ENCODE measurements around the gene ATXN7L3.
"Not testable (repeated sequence)": the region's sequence is repeated elsewhere in the genome, so short reads cannot be mapped to it uniquely, and the experiment has no call there.

Gene ATXN7L3, protein sequence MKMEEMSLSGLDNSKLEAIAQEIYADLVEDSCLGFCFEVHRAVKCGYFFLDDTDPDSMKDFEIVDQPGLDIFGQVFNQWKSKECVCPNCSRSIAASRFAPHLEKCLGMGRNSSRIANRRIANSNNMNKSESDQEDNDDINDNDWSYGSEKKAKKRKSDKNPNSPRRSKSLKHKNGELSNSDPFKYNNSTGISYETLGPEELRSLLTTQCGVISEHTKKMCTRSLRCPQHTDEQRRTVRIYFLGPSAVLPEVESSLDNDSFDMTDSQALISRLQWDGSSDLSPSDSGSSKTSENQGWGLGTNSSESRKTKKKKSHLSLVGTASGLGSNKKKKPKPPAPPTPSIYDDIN

GRCh38 chr17:44199553-44200477, at the start of gene ATXN7L3:
Gene ATXN7L3, minus strand, starts transcription at chr17:44199884. Its CDS starts 1,814 bp downstream, at chr17:44198070.
- peak; percentile 99 to 100 (median 99) for DNase-seq (ENCODE audit: low read depth in 3 of 3)

DNA sequence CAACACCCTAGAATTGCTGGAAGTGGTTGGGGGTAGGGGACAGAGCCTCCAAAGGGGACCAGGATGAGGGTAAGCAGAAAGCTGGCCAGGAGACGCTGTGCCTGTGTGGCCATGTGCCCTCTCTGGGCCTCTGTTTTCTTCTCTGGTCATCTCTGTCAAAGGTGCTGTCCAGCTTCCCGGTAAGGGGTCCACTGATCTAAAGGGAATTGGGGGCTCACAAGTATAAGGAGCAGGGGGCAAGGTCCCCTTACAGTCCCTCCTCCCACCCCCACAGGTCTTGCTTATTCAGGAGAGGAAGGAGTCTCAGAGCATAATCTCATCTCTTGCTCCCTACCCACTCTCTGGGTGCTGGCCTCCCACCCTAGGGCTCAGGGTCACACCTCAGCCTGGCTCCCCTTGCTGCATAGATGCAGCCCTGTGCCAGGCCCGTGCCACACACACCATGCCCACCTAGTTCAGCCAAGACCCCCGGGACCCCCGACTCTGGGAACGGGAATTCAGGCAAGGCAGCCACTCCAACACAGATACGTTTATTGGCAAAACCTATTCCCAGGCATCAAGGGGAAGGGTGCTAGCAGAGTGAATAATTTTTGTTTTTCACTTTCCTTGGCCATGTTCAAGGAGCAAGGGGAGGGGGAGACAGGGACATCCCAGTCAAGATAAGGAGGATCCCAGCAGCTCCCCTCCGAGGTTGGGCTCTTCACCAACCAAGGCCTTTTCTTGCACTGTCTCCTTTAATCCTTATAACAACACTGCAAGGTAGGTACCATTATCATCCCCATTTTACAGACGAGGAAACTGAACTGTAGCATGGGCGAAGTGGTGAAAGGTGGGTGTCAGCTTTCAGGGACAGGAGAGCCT, 48.4 kb upstream of the ATXN7L3 start:
- no peak for DNase-seq (ENCODE audit: low read depth in 3 of 3)

DNA sequence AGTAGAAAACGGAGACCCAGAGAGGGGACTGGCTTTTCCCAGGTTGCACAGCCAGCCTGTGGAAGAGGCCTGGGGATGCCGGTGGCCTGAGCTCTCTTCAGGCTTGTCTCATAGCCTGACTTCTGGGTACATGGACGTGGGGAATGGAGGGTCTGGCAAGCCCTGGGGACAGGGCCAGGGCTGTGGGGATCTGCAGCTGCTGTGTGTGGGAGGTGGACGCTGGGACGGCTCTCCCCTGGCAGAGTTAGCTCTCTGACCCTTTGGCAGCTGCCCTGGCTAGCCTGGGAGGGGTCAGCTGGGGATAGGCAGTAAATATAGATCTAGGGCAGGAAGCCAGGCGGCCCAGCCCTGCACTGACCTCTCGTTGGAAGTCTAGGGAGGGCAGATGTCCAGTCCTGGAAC, 47.8 kb upstream of the ATXN7L3 start:
- no peak for DNase-seq (ENCODE audit: low read depth in 3 of 3)

DNA sequence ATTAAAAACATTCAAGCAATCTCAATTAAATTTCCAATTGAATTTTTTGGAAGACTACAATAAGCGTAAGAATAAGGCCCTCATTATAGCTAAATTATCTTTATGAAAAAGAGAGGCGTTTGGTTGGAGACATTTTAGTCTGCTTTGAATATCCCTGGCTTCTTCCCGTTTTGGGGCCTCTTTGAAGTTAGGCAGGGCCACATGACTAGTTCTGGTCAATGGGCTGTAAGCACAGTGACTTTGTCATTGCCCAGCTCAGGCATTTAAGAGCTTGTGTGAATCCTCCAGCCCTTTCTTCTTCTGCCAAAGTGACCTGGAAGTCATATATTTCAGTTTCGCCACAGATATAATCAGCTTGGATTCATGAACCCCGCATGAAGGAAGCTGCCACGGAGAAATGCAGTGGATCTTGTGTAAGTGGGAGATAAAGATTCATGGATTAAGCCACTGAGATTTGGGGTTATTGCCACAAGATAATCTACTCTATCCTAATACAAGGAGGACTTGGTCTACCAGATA, 41.5 kb upstream of the ATXN7L3 start:
- no peak for DNase-seq (ENCODE audit: low read depth in 3 of 3)

DNA sequence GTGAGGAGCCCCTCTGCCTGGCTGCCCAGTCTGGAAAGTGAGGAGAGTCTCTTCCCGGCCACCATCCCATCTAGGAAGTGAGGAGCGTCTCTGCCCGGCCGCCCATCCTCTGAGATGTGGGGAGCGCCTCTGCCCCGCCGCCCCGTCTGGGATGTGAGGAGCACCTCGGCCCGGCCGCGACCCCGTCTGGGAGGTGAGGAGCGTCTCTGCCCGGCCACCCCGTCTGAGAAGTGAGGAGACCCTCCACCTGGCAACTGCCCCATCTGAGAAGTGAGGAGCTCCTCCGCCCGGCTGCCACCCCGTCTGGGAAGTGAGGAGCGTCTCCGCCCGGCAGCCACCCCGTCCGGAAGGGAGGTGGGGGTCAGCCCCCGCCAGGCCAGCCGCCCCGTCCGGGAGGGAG, 38.2 kb upstream of the ATXN7L3 start:
- DNase-seq (ENCODE audit: low read depth in 3 of 3), result not testable (repeated sequence)

DNA sequence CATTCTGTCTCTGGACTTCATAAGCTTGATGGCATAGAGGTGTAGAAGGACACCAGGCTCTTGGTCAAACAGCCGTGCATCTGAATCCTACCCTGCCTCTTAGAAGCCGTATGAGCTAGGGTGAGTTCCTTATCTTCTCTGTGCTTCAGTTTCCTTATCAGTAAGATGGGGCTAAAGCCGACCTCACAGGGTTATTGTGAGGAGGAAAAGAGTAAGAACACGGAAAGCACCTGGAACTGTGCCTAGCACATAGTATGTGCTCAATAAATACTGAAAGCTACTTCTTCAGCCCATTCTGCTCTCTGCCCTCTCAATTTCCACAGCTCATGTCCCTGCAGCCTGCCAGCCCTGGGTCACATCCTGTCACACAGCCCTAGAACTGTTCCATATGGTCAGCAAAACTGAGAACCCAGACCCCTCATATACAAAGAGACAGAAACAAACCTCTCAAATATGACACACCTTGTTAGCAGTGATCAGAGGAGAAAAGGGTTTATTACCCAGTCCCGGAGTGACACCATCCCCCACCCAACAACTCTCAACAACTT, 36.8 kb upstream of the ATXN7L3 start:
- no peak for DNase-seq (ENCODE audit: low read depth in 3 of 3)

DNA sequence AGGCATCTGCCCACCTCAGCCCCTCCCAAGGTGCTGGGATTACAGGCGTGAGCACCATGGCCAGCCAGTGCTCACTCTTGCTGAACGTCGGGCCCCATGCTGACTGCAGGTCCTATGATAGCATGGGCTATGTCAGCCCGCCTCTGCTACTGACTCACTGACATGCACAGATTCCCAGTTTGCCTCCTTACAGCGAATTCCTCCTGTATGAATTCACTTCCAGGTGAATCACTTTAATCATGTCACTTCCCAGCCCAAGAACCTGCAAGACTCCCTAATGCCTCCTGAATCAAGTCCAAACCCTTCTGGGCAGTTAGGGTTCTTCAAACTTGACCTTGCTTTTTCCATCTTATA, 35.9 kb upstream of the ATXN7L3 start:
- no peak for DNase-seq (ENCODE audit: low read depth in 3 of 3)

DNA sequence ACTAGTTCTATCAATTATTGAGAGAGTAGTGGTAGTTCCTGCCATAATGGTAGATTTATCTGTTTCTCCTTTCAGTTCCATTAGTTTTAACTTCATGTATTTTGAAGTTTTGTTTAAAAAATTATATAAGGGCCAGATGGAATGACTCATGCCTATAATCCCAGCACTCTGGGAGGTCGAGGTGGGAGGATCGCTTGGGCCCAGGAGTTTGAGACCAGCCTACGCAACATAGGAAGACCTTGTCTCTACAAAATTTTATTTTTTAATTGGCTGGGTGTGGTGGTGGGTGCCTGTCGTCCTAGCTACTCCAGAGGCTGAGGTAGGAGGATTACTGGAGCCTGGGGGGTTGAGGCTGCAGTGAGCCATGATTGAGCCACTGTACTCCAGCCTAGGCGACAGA, 33.9 kb upstream of the ATXN7L3 start:
- no peak for DNase-seq (ENCODE audit: low read depth in 3 of 3)

- no peak for DNase-seq (ENCODE audit: low read depth in 3 of 3)
Observed at GRCh38 chr17:44232061-44232460, 32.4 kb upstream of the ATXN7L3 start.

GRCh38 chr17:44230140-44230539, 30.5 kb upstream of the ATXN7L3 start:
- no peak for DNase-seq (ENCODE audit: low read depth in 3 of 3)

DNA sequence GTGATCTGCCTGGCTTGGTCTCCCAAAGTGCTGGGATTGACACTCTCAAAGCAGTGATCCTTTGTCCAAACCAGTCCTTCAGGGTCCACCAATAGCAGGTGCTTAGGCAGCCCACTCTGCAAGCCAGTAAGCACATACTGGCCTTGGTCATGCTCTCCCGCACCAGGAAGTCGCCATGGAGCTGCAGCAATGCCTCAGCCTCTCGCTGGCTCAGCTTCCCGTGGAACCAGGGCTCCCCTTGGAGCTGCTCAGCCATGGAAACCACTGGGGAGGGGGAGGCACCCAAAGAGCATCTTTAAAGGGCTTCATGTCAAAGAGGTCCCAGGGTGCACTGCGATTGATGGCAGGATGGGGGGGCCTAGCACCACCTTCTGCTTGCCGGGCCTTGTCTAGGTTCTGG, 29.4 kb upstream of the ATXN7L3 start:
- no peak for DNase-seq (ENCODE audit: low read depth in 3 of 3)

GRCh38 chr17:44223541-44224071, 23.9 kb upstream of the ATXN7L3 start:
- no peak for DNase-seq (ENCODE audit: low read depth in 3 of 3)

- DNase-seq (ENCODE audit: low read depth in 3 of 3), result peak in 1 of 3 donors; percentile 41
Observed at GRCh38 chr17:44222112-44222869, 22.6 kb upstream of the ATXN7L3 start.

DNA sequence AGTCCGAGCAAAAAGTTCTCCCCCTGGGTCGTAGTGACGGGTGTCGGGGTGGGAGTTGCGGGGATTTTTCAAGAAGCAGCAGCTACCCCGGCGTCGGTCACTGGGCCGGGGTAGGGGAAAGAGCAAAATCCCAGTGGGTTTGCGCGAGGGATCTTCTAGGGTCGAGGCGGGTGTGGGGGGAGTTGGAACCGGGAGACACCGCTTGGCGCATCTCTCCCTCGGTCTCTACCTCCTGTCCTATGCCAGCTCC, 22.1 kb upstream of the ATXN7L3 start:
- no peak for DNase-seq (ENCODE audit: low read depth in 3 of 3)

GRCh38 chr17:44221084-44221861, 21.6 kb upstream of the ATXN7L3 start:
- DNase-seq (ENCODE audit: low read depth in 3 of 3), result peak in 2 of 3 donors; percentile 26 to 39

DNA sequence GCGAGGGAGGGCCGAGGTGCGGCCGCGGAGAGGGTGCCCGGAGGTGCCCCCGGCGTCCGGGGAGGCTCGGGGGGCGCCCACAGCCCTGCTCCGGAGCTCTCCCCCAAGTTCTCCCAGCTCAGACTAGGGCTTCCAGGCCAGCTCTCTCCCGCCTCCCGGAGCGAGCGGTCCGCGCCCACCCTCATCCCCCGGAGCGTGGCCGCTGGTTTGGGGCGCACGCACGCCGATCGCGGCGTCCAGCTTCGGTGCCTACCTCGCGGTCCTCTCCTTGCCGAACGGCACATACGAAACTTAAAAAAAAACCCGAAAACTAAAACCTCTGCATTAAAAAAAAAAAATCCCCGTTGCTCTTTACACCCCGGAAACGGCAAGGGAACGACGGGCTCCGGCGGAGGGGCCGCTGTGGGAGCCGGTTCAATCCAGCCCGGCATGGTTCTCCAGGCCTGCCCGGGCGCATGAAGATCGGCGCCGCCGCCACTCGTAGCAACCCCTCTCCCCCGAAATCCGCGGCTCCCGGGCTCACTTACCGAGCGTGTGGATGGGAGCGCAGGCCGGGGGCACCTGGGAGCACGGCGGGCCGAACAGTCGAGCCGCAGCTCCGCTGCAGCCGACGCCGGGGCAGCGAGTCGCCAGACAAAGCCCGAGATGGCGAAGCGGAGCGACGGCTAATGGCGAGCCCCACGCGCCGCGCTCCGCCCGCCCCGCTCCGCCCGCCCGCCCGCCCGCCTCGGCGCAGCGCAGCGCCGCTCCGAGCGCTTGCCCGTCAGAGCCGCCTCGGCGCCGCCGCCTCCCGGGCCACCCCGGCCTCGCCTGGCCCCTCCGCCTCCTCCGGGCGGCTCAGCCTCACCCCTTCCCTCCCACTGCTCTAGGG, 20.8 kb upstream of the ATXN7L3 start:
- DNase-seq (ENCODE audit: low read depth in 3 of 3), result peak in 2 of 3 donors; percentile 32 to 38

- peak in 2 of 3 donors; percentile 49 to 55 for DNase-seq (ENCODE audit: low read depth in 3 of 3)
Observed at GRCh38 chr17:44219616-44220212, 20.0 kb upstream of the ATXN7L3 start, which contains the start of gene UBTF. Gene UBTF, minus strand, starts transcription at chr17:44219675. Its CDS starts 1,446 bp downstream, at chr17:44218229.

GRCh38 chr17:44219108-44219615, 19.5 kb upstream of the ATXN7L3 start:
- DNase-seq (ENCODE audit: low read depth in 3 of 3), result peak in 2 of 3 donors; percentile 59 to 70
